BLaER1 (cell line): ENCODE results near the gene RPL13A.

Experiments used
- H3K27ac ChIP-seq: shearing (Covaris generic); formaldehyde crosslinking; 2 replicates; pipeline ENCODE4 v1.8.1; 2022
- H3K27me3 ChIP-seq: shearing (Covaris generic); formaldehyde crosslinking; 2 replicates; pipeline ENCODE4 v1.8.1; 2022
- H3K36me3 ChIP-seq: shearing (Covaris generic); formaldehyde crosslinking; 2 replicates; pipeline ENCODE4 v1.8.1; 2022
- H3K4me1 ChIP-seq: shearing (Covaris generic); formaldehyde crosslinking; 2 replicates; pipeline ENCODE4 v1.8.1; 2022
- H3K4me2 ChIP-seq: shearing (Covaris generic); formaldehyde crosslinking; 2 replicates; pipeline ENCODE4 v1.8.1; 2022
- H3K4me3 ChIP-seq: shearing (Covaris generic); formaldehyde crosslinking; 2 replicates; pipeline ENCODE4 v1.8.1; 2022
- H3K9ac ChIP-seq: shearing (Covaris generic); formaldehyde crosslinking; 2 replicates; pipeline ENCODE4 v1.8.1; 2022
- H3K9me3 ChIP-seq: shearing (Covaris generic); formaldehyde crosslinking; 2 replicates; pipeline ENCODE4 v1.8.1; 2022
- H4K20me1 ChIP-seq: shearing (Covaris generic); formaldehyde crosslinking; 2 replicates; pipeline ENCODE4 v1.8.1; 2022
- Cebpa-rat ChIP-seq: shearing (Covaris generic); IDR thresholded peaks from 2 replicates; pipeline ENCODE4 v1.8.1; 2022

Gene RPL13A

GRCh38 chr19:49490287-49491029 lies 3.0 kb downstream of the RPL13A start:
- H3K4me2 ChIP-seq, result peak overlapping the region; percentile 95
- no peaks in the 10 kb centered on the region for H3K9me3 ChIP-seq
- TF ChIP-seq Cebpa-rat, result no peak
- peak overlapping the region; percentile 100 for H3K27ac ChIP-seq
- H3K4me3 ChIP-seq, result peak overlapping the region; percentile 99
- H4K20me1 ChIP-seq, result peaks cover 55% of the 10 kb centered on the region
- no peaks in the 10 kb centered on the region for H3K27me3 ChIP-seq
- peaks cover 49% of the 10 kb centered on the region for H3K4me1 ChIP-seq
- H3K36me3 ChIP-seq, result peaks cover 55% of the 10 kb centered on the region
- H3K9ac ChIP-seq, result peak overlapping the region; percentile 100

GRCh38 chr19:49491030-49491803 lies 3.8 kb downstream of the RPL13A start:
- Histone ChIP-seq H3K4me2 (peak overlapping the region; percentile 95; the same call in 1 of the 2 replicates), H3K27me3 (no peaks in the 10 kb centered on the region), H3K27ac (peak overlapping the region; percentile 100; the same call in 1 of the 2 replicates), H3K36me3 (peaks cover 55% of the 10 kb centered on the region), H3K4me1 (peaks cover 51% of the 10 kb centered on the region), H4K20me1 (peaks cover 55% of the 10 kb centered on the region), H3K9ac (peak overlapping the region; percentile 100; the same call in 1 of the 2 replicates), H3K9me3 (no peaks in the 10 kb centered on the region), H3K4me3 (no peak overlapping the region)
- TF ChIP-seq Cebpa-rat, result no peak

- Histone ChIP-seq H3K9me3 (no peaks in the 10 kb centered on the region), H3K4me3 (no peak overlapping the region), H3K4me2 (no peak overlapping the region)
These were observed 4.6 kb downstream of the RPL13A start for GRCh38 chr19:49491804-49492572.

GRCh38 chr19:49492573-49493405 lies 5.4 kb downstream of the RPL13A start:
- H4K20me1 ChIP-seq, result peaks cover 60% of the 10 kb centered on the region
- H3K9me3 ChIP-seq, result no peaks in the 10 kb centered on the region
- H3K27me3 ChIP-seq, result no peaks in the 10 kb centered on the region
- peaks cover 62% of the 10 kb centered on the region for H3K36me3 ChIP-seq
- H3K4me3 ChIP-seq, result no peak overlapping the region
- H3K9ac ChIP-seq, result peak overlapping the region; percentile 10; the same call in 1 of the 2 replicates
- H3K4me2 ChIP-seq, result no peak overlapping the region
- no peak overlapping the region for H3K27ac ChIP-seq
- no peak for TF ChIP-seq Cebpa-rat
- H3K4me1 ChIP-seq, result peaks cover 49% of the 10 kb centered on the region

More at GRCh38 chr19:49491804-49492572, 4.6 kb downstream of the RPL13A start:
- Histone ChIP-seq H3K27ac (no peak overlapping the region), H3K9ac (peak overlapping the region; percentile 10; the same call in 1 of the 2 replicates), H4K20me1 (peaks cover 55% of the 10 kb centered on the region), H3K27me3 (no peaks in the 10 kb centered on the region), H3K4me1 (peaks cover 44% of the 10 kb centered on the region), H3K36me3 (peaks cover 55% of the 10 kb centered on the region)
- TF ChIP-seq Cebpa-rat, result no peak

GRCh38 chr19:49496574-49497008 lies 9.2 kb downstream of the RPL13A start:
- no peak for TF ChIP-seq Cebpa-rat

GRCh38 chr19:49497047-49497788 lies 9.8 kb downstream of the RPL13A start:
- peaks cover 46% of the 10 kb centered on the region for H3K36me3 ChIP-seq
- H3K4me2 ChIP-seq, result peak overlapping the region; percentile 97
- peak overlapping the region; percentile 83 for H3K4me3 ChIP-seq
- peaks cover 71% of the 10 kb centered on the region for H3K4me1 ChIP-seq
- peak overlapping the region; percentile 99 for H3K9ac ChIP-seq
- peaks cover 47% of the 10 kb centered on the region for H4K20me1 ChIP-seq
- no peaks in the 10 kb centered on the region for H3K27me3 ChIP-seq
- no peaks in the 10 kb centered on the region for H3K9me3 ChIP-seq
- TF ChIP-seq Cebpa-rat, result no peak
- peak overlapping the region; percentile 99 for H3K27ac ChIP-seq

More at GRCh38 chr19:49496574-49497008, 9.2 kb downstream of the RPL13A start:
- H4K20me1 ChIP-seq, result peaks cover 54% of the 10 kb centered on the region
- peak overlapping the region; percentile 83 for H3K4me3 ChIP-seq
- peak overlapping the region; percentile 99 for H3K9ac ChIP-seq
- H3K36me3 ChIP-seq, result peaks cover 52% of the 10 kb centered on the region
- H3K4me1 ChIP-seq, result peaks cover 65% of the 10 kb centered on the region
- no peaks in the 10 kb centered on the region for H3K27me3 ChIP-seq
- peak overlapping the region; percentile 97 for H3K4me2 ChIP-seq
- peak overlapping the region; percentile 99 for H3K27ac ChIP-seq
- H3K9me3 ChIP-seq, result no peaks in the 10 kb centered on the region

- H3K9ac ChIP-seq, result peak overlapping the region; percentile 99
- peaks cover 42% of the 10 kb centered on the region for H4K20me1 ChIP-seq
- no peaks in the 10 kb centered on the region for H3K9me3 ChIP-seq
- H3K27me3 ChIP-seq, result no peaks in the 10 kb centered on the region
- peaks cover 76% of the 10 kb centered on the region for H3K4me1 ChIP-seq
- no peak for TF ChIP-seq Cebpa-rat
- peaks cover 41% of the 10 kb centered on the region for H3K36me3 ChIP-seq
- H3K4me2 ChIP-seq, result peak overlapping the region; percentile 97
- H3K4me3 ChIP-seq, result peak overlapping the region; percentile 83
- H3K27ac ChIP-seq, result peak overlapping the region; percentile 99; the same call in 1 of the 2 replicates
These were observed 10.3 kb downstream of the RPL13A start for GRCh38 chr19:49497789-49498103.

- Histone ChIP-seq H3K4me3 (peak overlapping the region; percentile 83), H3K36me3 (peaks cover 33% of the 10 kb centered on the region), H3K27ac (peak overlapping the region; percentile 90)
These were observed 11.1 kb downstream of the RPL13A start for GRCh38 chr19:49498475-49498874.

More at GRCh38 chr19:49498475-49498874, 11.1 kb downstream of the RPL13A start:
- peaks cover 78% of the 10 kb centered on the region for H3K4me1 ChIP-seq
- H3K27me3 ChIP-seq, result no peaks in the 10 kb centered on the region
- peak overlapping the region; percentile 97 for H3K4me2 ChIP-seq
- H4K20me1 ChIP-seq, result peaks cover 39% of the 10 kb centered on the region
- H3K9me3 ChIP-seq, result no peaks in the 10 kb centered on the region
- TF ChIP-seq Cebpa-rat, result no peak
- H3K9ac ChIP-seq, result peak overlapping the region; percentile 99
